NCI-H2196 treated with DMSO at 0.1 percent for 48 hours (cell line): ENCODE data around the gene SDC4.

ENCODE experiments used
- DNase-seq: peaks from one replicate; lab custom pipeline; 2025; ENCODE audit not compliant: unreplicated experiment; lab: John Stamatoyannopoulos, UW

Gene SDC4

GRCh38 chr20:45301824-45302271 lies 46.4 kb downstream of the SDC4 start:
- DNase-seq = no peak

- no peak for DNase-seq
Observed at GRCh38 chr20:45300961-45301360, 47.3 kb downstream of the SDC4 start.

GRCh38 chr20:45299786-45300185 lies 48.4 kb downstream of the SDC4 start:
- DNase-seq = no peak

- no peak for DNase-seq
Observed at GRCh38 chr20:45297786-45298497, 50.3 kb downstream of the SDC4 start.

- DNase-seq = no peak
Observed at GRCh38 chr20:45294659-45295058, 53.6 kb downstream of the SDC4 start.

GRCh38 chr20:45294003-45294368 lies 54.2 kb downstream of the SDC4 start:
- DNase-seq = no peak

GRCh38 chr20:45293041-45294002 lies 54.9 kb downstream of the SDC4 start:
- peak; percentile 67 for DNase-seq

- no peak for DNase-seq
Observed at GRCh38 chr20:45292343-45292742, 55.9 kb downstream of the SDC4 start.

- no peak for DNase-seq
Observed at GRCh38 chr20:45291526-45291925, 56.7 kb downstream of the SDC4 start.

GRCh38 chr20:45290677-45291355 lies 57.4 kb downstream of the SDC4 start:
- DNase-seq = peak; percentile 76

- DNase-seq = no peak
Observed at GRCh38 chr20:45289942-45290676, 58.1 kb downstream of the SDC4 start.

- no peak for DNase-seq
Observed at GRCh38 chr20:45288860-45289259, 59.4 kb downstream of the SDC4 start.

- DNase-seq = no peak
Observed at GRCh38 chr20:45288376-45288775, 59.8 kb downstream of the SDC4 start.

GRCh38 chr20:45283551-45284057 lies 64.6 kb downstream of the SDC4 start:
- DNase-seq = no peak

- DNase-seq = no peak
Observed at GRCh38 chr20:45282700-45283550, 65.3 kb downstream of the SDC4 start.

- DNase-seq = no peak
Observed at GRCh38 chr20:45279992-45280391, 68.2 kb downstream of the SDC4 start.

- no peak for DNase-seq
Observed at GRCh38 chr20:45275338-45275737, 72.9 kb downstream of the SDC4 start.
